AG10803 (cell line): ENCODE results near the gene TIMM10B.

Experiments
- DNase-seq: peaks from one replicate; pipeline ENCODE4 v3.0.0; 2010; ENCODE audit warnings: low read depth
- H3K4me3 ChIP-seq: 2 replicates; pipeline ENCODE4 v1.5.1; 2011; ENCODE audit warnings: mild to moderate bottlenecking, low read length, control low read depth
- CTCF ChIP-seq: conservative IDR thresholded peaks from 2 replicates; pipeline ENCODE4 v1.5.1; 2011; ENCODE audit warnings: mild to moderate bottlenecking, low read length, control low read depth, inconsistent platforms

The TIMM10B gene

GRCh38 chr11:6440906-6441358 is 40.4 kb upstream of the TIMM10B start, which contains the start of gene HPX:
Gene HPX, minus strand, starts transcription at chr11:6440987. Its CDS starts 24 bp downstream, at chr11:6440963.
- DNase-seq, result no peak
- no peak for TF ChIP-seq CTCF

GRCh38 chr11:6442441-6442840 is 38.9 kb upstream of the TIMM10B start:
- no peak overlapping the region for H3K4me3 ChIP-seq
- no peak for DNase-seq
- no peak for TF ChIP-seq CTCF

More at GRCh38 chr11:6440906-6441358, 40.4 kb upstream of the TIMM10B start, which contains the start of gene HPX:
- no peak within 1 kb of the TSS for H3K4me3 ChIP-seq

- DNase-seq, result peak; percentile 56
- peak; percentile 86 for TF ChIP-seq CTCF
Observed at GRCh38 chr11:6443269-6444003, 37.9 kb upstream of the TIMM10B start.

GRCh38 chr11:6448574-6448973 is 32.7 kb upstream of the TIMM10B start:
- no peak for TF ChIP-seq CTCF
- H3K4me3 ChIP-seq, result no peak overlapping the region
- DNase-seq, result no peak

More at GRCh38 chr11:6443269-6444003, 37.9 kb upstream of the TIMM10B start:
- H3K4me3 ChIP-seq, result no peak overlapping the region

GRCh38 chr11:6452219-6452618 is 29.1 kb upstream of the TIMM10B start:
- no peak for TF ChIP-seq CTCF
- H3K4me3 ChIP-seq, result no peak overlapping the region
- peak; percentile 26 for DNase-seq

GRCh38 chr11:6453152-6453551 is 28.1 kb upstream of the TIMM10B start:
- no peak for DNase-seq
- no peak for TF ChIP-seq CTCF
- no peak overlapping the region for H3K4me3 ChIP-seq

- H3K4me3 ChIP-seq, result no peak overlapping the region
- no peak for TF ChIP-seq CTCF
- DNase-seq, result no peak
Observed at GRCh38 chr11:6455070-6455469, 26.2 kb upstream of the TIMM10B start.
